Activated CD4-positive, alpha-beta T cell treated with anti-CD3 and anti-CD28 coated beads, Interleukin-2, amount 50 U/mL, for 16 hours (primary cell): Measurements from ENCODE around the gene OLR1.
"Not testable (repeated sequence)": the region's sequence is repeated elsewhere in the genome, so short reads cannot be mapped to it uniquely, and the experiment has no call there.

Experiments
- DNase-seq: peaks from one replicate; pipeline ENCODE4 v3.0.0-alpha.2; 2020

Gene OLR1

DNA sequence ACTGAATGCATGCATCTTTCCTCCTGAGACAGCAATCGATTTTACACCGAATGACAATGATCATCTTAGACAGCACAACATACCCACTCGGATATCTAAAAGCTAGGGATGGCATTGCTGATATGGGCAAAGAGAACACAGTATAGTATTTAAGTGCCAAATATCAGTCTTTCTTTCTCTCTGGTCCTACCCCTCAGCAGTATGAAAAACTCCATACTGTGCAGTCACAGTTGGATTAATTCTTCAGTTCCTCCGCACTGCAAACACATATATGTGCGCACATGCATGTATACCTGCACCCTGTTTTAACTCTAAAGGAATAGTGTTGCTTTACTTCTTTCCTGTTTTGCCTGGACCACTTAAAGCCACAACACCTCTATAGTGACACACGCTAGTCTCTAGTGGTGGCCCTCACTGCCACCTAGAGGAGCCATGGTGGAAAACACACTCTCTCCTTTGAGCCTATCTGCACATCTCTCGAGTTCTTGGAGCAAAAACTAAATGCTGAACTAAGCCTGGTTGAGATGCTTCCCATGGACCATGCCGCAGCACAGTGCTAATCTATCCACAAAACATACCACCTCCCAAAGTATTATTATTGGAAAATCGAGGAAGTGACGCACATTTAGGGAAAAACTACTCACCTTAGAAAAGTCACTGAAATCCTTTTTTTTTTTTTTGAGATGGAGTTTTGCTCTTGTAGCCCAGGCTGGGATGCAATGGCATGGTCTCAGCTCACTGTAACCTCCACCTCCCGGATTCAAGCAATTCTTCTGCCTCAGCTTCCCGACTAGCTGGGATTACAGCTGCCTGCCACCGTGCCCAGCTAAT is 18.8 kb upstream of the OLR1 start:
- DNase-seq: peak; percentile 57

DNA sequence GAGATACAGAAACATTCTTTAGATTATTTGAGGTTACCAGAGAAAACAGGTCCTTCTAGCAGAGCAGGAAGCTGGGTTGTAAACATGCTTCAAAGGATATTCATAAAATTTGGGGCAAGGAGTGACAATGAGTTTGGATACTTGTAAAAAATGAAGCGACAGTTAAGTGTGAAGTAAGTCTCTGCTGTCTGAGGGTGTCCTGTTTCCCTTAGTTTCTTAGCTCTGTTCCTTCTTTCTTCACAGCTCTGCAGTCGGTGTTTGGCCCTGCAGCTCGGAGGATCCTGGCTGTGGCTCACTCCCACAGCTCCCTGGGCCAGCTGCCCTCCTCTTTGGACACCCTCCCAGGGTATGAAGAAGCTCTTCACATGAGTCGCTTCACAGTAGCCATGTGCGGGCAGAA is 17.7 kb upstream of the OLR1 start:
- no peak for DNase-seq

DNA sequence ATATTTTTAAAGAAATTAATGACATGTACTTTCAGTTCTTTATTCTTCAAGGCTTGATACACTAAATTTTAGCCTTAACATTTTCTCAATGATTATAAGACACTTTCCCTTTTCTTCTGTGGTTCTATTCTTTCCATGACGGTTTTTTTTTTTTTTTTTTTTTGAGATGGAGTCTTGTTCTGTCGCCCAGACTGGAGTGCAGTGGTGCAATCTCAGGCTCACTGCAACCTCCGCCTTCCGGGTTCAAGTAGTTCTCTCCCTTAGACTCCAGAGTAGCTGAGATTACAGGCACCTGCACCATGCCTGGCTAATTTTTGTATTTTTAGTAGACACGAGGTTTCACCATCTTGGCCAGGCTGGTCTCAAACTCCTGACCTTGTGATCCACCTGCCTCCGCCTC is 15.0 kb upstream of the OLR1 start:
- DNase-seq: not testable (repeated sequence)

DNA sequence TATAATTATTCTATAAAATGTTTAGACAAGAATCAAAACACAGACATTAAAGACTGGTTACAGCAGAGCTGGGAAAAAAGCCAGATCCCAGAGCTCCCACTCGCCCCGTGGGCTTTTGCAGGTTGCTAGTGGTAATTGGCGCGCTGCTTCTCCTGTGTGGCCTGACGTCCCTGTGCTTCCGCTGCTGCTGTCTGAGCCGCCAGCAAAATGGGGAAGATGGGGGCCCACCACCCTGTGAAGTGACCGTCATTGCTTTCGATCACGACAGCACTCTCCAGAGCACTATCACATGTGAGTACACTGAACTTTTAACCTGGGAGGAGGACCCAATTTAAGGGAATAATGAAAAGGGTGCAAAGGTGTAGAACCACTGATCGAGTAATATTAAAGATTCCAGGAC is 14.4 kb upstream of the OLR1 start:
- DNase-seq: no peak

DNA sequence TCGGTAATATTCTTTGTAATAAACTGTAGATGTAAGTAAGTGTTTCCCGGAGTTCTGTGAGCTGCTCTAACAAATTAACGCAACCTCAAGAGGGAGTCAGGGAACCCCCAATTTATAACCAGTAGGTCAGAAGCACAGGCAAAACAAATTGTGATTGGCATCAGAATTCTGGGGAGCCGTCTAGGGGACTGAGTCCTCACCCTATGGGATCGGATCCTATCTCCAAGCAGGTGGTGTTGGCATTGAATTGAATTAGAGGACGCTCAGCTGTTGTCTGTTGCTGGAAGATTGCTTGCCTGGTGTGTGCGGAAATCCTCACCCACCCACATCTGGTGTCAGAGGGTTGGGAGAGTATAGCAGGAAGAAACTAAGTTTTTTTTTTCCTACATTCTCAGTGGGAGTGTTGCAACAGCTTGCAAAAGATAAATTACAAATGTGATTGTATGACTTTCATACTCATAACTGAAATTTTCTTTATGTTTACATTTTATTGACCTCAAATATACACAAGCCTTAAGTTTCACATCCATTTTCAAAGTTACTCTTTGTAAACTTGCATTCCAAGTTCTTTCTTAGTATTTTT is 12.4 kb upstream of the OLR1 start:
- no peak for DNase-seq

DNA sequence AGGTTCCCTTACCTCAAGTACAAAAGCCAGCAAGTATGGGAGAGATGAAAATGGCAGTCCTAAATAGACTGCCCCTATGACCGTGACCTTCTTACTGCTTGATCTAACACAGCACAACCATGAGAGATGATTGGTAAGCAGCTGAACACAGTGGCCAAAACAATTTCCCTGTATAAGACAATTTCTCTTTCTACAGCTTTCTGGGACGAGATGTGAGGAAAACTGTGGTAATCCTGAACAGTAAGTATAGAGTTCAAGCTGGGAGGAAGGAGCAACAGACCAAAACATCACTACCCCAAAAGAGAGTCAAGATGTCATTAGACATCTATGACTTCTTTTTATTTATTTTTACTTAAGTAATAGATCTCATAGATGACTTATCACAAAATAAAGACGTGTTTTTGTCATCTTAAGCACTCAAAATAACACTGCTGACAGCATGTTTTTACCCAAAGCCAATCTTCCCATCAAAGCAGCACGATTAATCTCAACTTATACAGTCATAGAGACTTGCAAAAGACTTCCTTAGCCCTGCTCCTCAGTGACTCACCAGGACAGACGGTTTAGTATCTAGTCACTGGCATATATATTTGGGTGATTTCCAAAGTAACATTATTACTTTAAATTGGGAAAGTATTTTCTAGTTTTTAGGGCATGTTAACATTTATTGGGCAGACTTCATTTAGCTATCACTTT is 10.6 kb upstream of the OLR1 start:
- peak; percentile 15 for DNase-seq

DNA sequence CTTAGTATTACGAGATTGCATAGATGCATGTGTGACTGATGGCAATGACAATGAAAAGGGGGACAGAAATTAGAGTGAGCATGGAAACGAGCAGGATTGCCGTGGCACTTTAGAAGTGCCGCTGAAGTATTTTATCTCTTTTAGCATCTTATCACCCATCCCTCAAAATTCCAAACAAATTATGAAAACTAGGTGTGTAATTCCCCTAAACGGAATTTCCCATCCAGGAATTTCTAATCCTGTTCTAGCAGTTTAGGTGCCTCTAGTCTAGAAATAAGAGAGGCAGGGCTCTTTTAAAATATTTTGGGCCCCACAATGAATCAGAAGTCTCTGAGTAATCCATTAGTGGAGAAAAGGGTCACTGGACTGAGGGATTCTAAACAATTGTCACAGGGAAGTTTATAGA is 7.8 kb upstream of the OLR1 start:
- no peak for DNase-seq

DNA sequence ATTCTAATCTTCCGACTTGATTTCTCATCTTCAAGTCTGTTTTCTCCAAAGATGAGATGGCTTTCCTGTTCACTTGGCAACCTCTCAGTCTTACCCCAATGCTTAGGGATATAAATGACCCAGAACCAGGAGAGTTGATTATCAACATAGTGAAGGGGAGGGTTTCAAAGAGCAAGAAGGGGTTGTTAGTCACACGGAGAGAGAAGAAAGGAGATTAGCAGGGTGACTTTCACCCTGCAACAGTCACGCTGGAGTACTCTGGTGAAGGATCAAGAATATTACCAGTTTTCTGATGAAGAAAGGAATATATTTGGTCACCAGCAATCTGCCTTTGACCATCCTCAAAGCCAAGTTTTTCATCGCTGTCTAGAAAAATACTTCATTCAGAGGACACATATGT is 6.9 kb upstream of the OLR1 start, which contains the start of gene TMEM52B:
TMEM52B (plus strand) TSS at position 212 of the 400 bp plus-strand sequence. CDS start 543 bp downstream, outside the sequence.
- no peak for DNase-seq

DNA sequence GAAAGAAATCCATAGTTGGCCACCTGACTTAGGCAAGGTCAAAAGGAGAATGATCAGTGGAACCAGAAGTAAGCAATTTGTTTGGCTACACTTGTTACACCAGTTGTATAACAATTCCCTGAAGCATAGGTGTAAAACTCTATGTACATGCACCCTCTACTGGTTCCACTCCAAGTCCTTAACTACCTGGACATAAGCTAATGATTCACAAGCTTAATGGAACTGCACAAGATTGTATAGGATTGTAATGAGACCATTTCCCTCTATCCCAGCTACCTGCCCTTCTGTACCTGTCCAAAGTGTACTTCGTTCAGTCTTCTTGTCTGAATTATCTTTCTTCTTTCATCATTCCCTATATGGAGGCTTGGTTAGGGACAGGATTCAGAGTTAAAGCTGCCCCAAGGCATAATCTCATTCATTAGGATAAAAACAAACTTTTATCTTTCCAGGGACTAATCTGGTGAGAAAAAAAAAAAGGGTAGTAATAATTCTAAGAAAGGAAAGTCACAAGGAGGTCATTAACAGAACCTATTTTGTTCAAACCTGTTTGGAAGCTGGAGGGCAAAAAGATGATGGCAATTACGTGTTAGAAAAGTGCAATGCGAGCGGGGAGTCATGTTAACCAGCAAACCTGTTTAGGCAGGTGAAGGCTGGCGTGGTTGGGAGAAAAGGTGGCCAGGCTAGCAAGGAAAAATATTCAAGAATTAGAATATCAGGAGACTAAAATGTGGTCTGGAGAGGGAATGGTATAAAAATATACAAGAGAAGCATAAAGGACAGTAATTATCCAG is 4.1 kb upstream of the OLR1 start:
- DNase-seq: no peak

DNA sequence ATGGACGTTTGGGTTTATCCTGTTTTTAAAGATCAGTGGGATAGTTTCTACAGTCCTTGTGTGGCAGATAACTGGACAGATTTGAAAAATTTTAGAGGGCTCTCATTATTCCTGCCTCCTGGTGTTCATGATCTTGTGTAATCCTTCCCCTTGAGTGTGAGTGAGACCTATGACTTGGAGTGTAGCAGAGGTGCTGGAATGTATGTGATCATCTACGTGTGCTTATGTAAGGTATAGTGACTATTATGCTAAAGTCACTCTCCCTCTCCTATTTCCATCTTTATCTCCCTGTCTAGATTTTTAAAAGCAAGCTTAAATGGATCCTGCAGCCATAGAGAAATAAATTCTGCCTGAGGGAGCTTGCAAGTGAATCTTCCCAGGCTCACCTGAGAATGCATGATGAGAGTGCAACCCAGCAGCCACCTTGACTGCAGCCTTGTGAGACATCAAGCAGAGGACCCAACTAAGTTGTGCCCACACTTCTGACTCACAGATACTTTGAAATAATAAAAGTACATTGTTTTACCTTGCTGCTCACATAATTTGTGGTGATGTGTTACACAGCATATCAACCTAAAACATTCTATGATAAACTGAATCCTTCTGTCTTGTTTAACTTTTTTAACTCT is 3.2 kb upstream of the OLR1 start:
- DNase-seq: no peak

DNA sequence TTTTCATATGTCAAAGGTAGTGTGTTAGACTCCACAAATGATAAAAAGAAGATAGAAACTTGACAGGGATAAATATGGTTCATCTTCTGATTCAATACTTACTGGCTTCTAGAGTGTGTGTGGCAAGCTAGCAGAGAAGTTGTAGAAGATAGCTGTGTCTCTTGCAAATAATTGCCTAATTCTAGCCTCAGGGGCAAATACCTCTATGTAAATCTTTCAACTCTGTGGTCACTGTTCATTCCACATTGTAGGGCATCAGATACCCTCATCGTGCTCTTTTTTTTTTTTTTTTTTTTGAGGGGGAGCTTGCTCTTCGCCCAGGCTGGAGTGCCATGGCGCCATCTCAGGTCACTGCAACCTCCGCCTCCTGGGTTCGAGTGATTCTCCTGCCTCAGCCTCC is 1.7 kb downstream of the OLR1 start:
- no peak for DNase-seq

DNA sequence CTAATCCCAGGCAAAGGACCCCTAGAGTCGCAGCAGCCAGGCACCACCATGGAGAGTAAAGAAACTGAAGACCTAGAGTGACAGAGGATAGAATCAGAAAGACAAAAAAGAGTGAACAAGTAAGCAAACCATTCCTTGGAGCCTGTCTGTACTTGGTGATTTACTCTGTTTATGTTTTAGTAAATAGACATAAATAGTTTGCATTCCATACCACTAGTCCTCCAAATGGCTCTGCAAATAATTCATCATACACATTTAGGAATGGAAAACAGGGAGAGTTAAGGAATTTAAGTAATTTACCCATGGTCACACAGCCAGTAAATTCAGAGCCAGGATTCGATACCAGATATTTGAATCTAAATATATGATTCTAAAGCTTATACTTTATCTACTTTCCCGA is 2.8 kb downstream of the OLR1 start:
- no peak for DNase-seq

DNA sequence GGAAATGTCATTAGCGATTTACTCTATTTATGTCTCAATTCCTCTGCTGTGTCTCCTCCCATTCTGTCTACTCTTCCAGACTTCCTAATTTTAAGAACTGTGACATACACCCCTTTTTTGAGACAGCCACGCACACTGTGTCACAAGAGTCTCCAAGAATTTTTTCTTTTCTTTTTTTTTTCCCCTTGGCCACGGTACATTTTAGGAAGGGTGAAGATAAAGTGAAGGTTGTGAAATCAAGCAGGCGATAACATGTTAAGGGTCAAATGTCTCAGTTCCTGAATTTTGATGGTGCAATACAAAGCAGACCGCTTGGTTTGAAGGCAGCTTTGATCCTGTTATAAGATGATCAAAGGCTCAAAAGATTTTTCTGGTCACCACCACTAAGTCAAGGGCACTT is 4.3 kb downstream of the OLR1 start:
- DNase-seq: no peak

DNA sequence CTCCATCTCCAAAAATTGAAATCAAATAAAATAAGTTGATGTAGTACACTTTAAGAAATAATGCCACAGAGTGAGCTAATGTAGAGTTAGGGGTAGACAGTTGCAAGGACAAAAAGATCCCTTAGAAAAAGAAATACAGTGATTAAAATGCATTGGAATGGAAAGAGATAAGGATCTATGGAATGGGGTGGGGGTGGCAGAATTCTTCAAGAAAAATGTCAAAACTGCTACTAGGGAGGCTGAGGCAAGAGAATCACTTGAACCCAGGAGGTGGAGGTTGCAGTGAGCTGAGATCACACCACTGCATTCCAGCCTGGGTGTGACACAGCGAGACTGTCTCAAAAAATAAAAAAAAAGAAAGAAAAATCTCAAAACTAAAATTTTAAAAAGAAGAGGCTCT is 6.5 kb downstream of the OLR1 start:
- DNase-seq: no peak

DNA sequence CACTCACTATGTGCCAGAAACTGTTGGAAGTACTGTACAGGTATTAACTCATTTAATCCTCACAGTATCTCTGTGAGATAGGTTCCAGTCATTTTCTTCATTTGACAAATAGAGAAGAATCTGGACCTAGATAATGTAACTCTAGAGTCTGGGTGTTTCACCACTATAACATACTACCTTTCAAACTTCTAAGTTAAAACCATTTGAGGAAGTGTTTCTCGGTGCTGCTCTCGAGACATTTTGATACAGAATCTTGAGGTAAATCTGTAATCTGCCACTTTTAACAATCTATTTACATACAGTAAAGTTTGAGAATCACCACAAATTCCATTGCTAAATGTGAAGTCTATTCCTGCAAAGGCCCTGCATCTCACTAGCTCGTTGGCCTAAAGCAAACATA is 8.8 kb downstream of the OLR1 start:
- no peak for DNase-seq

DNA sequence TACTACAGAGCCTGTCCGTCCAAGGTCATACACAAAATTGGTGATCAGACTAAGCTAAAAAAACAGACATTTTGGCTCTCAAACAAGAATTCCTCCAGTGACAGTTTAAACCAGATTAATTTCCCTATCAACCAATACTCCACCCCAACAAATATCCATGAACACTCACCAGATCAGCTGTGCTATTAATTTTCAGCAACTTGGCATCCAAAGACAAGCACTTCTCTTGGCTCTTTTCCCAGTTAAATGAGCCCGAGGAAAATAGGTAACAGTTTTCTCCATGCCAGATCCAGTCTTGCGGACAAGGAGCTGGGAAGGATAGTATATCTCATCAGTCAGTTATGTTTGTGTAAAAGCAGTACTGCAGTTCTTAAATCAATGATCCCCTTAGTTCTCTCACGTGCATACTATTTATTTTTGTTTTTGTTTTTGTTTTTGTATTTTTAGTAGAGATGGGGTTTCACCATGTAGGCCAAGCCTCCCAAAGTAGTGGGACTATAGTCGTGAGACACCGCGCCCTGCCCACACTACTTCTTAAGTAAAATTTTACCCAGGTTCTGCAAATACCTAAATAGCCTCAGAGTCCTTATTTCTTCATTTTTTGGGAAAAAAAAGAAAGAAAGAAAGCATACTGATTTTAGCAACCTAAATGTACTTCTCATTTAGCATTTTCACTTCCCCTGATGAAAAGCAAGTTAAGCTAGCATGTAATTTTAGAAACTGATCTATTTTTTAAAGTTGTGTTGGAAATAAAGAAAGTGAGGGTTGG is 11.1 kb downstream of the OLR1 start:
- no peak for DNase-seq

DNA sequence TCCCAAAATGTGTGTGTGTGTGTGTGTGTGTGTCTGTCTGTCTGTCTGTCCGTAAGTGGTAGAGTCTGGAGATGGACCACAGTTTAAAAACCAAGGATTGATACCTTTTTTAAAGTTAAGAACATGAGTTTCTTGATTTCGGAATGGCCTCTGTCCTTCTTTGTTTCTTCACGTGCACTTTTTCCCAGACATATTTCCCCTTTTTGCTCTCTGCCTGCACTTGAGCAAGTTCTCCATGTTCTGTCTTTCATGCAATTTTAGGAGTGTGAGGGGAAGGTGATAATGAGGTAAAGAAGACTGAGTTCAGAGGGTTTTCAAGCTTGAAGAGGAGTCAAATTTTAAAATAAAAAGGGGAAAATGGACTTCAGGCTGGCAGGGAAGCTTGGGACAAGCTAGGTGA is 12.7 kb downstream of the OLR1 start:
- no peak for DNase-seq

DNA sequence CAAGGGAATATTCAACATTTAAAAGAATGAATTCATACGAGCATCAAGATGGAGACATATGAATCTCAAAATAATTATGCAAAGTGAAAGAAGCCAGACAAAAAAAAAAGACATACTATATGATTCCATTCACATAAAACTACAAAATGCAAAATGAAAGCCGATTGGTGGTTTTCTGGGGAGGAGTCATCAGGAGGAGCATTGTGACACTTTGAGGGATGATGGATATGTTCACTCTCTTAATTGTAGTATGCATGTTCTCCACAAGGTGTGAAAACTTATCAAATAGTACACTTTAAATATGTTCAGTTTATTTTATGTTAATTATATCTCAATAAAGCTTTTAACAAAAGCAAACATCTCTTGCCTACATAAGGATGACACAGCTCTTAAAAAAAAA is 13.5 kb downstream of the OLR1 start:
- DNase-seq: no peak

DNA sequence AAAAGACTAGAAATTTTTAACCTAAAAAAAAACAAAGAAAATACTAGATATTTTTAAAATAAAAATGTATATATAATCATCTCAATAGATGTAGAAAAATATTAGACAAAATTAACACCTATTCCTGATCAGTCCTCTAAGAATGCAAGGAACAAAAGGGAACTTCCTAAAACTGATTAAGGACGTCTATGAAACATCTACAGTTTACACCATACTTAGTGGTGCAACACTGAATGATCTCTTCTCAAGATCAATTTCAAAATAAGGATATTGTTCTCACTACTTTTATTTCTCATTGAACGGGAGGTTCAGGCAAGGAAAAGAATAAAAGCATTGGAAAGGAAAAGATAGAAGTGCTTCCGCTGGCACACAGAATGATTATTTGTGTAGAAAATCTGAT is 16.0 kb downstream of the OLR1 start:
- no peak for DNase-seq

DNA sequence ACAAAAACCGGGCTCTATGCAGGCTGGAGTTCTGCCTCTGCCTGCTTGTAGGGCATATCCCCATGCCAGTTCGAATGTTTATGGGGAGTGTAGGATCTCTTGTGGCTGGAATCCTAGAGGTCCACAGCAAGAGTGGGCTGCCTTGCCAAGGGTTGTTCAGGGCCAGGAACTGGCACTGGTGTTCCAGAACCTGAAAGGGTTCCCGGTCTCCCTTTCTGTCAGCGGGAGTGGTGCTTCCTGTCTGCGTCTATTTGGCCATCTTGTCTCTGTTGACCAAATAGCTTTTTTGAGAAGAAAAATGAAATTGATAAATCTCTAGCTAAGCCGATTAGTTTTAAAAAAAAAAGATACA is 17.8 kb downstream of the OLR1 start:
- DNase-seq: no peak

DNA sequence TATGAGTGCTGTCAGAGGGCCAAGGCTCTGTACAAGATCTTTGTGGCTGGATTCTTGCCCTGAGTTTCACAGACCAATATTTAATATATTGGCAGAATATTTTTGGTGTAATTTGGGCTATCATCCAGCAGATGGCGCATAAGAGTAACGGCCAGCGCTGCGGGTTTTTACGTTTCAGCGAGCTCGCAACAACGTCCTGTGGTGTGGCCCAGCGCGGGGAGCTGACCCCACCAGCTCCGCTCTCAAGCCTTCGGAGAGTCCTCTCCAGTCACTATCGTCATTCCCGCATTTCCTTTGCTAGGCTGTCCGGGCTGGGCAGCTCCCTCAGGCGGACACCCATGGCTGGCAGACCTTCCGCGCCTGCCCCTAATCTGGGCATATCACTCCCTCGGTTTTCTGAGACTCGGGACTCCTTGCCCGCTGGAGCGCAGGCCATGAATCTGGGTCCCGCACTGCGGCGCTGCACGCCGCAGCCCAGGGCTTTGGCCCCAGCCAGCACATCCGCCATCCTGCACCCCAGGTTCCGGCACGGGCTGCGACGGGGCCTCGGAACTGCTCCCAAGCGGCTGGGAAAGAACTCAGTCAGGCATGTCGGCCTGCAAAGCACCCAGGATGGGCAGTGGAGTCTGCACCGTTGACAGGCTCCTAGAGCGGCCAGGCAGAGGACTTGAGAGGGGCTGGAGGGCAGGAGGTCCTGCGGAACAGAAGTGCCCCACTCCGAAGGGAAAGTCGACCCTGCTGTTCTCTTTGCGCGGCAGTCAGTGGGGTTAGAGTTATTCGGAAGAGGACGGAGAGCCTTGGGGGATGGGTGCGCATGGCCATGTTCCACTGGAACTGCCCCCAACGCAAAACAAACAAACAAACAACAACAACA is 18.4 kb downstream of the OLR1 start:
- DNase-seq: peak; percentile 56
